Activated naive CD4-positive, alpha-beta T cell treated with anti-CD3 and anti-CD28 coated beads for 36 hours (primary cell): ENCODE data around the gene AP3S1. TPM values are rescaled to one million over a fixed set of nuclear protein-coding genes. Genes with fewer than 3 reads are reported as not detected.
"Not testable (repeated sequence)": the region's sequence is repeated elsewhere in the genome, so short reads cannot be mapped to it uniquely, and the experiment has no call there.

ENCODE experiments used
- CTCF ChIA-PET: fragments of 350-600 bp; sonication (Branson Sonifier 250); formaldehyde crosslinking; loops from one replicate; lab custom pipeline; 2021; ENCODE audit warnings: antibody characterized with exemption; lab: Charles Lee
- DNase-seq: peaks from one replicate; pipeline ENCODE4 v3.0.0-alpha.2; 2020
- H3K27ac Mint-ChIP-seq: one replicate; pipeline ENCODE4 v1.8.0; 2021; ENCODE audit warnings: mild to moderate bottlenecking, mixed read lengths
- H3K27me3 Mint-ChIP-seq: one replicate; pipeline ENCODE4 v1.8.0; 2021; ENCODE audit warnings: low read depth, mixed read lengths
- H3K36me3 Mint-ChIP-seq: one replicate; pipeline ENCODE4 v1.8.0; 2021; ENCODE audit warnings: low read depth, mixed read lengths
- H3K4me1 Mint-ChIP-seq: one replicate; pipeline ENCODE4 v1.8.0; 2021; ENCODE audit warnings: low read depth, mixed read lengths
- H3K4me3 Mint-ChIP-seq: one replicate; pipeline ENCODE4 v1.8.0; 2021; ENCODE audit warnings: mild to moderate bottlenecking, moderate library complexity, mixed read lengths
- H3K9me3 Mint-ChIP-seq: one replicate; pipeline ENCODE4 v1.8.0; 2021; ENCODE audit warnings: mixed read lengths
- intact Hi-C: fragments of 100-400 bp; cut with micrococcal nuclease; formaldehyde crosslinking; loops from one replicate; pipeline ENCODE4 v1.15.1; 2023
- total RNA-seq, 2 experiments: library from RNA; stranded (reverse); gene quantifications; one replicate each; pipeline ENCODE4 v1.2.3, GENCODE V29; 2021

The AP3S1 gene
- total RNA-seq, 2 experiments from 2014 or later = 56.6 to 57.8 TPM

DNA sequence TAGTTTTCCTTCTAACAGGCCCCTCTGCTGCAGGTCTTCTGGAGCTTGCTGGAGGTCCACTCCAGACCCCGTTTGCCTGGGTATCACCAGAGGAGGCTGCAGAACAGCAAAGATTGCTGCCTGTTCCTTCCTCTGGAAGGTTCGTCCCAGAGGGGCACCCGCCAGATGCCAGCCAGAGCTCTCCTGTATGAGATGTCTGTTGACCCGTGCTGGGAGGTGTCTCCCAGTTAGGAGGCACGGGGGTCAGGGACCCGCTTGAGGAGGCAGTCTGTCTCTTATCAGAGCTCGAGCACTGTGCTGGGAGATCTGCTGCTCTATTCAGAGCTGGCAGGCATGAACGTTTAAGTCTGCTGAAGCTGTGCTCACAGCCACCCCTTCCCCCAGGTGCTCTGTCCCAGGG is 40.7 kb downstream of the AP3S1 start:
- peaks cover 34% of the 10 kb centered on the region for H3K36me3 Mint-ChIP-seq
- intact Hi-C loops, H3K9me3 Mint-ChIP-seq, H3K4me1 Mint-ChIP-seq, H3K27ac Mint-ChIP-seq, CTCF ChIA-PET, DNase-seq, H3K4me3 Mint-ChIP-seq, H3K27me3 Mint-ChIP-seq: not testable (repeated sequence)

DNA sequence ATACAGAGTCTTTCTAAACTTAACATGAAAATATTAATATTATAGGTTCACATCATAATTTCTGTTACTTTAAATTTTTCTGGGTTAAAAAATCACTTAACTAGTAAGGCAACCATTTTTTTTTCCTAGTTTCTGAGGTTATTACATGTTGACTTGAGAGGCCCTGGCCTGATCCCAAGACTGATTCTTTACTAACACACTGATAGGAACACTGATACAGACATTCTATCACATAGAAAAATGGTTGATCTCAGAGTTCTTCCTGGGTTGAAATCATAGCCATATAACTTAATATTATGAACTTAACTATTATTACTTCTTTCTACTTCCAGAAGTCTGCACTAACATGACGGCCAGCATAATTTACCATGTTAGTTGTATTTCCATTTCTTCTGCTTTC is 43.0 kb downstream of the AP3S1 start:
- H3K27ac Mint-ChIP-seq = no peak overlapping the region
- no peaks in the 10 kb centered on the region for H3K27me3 Mint-ChIP-seq
- CTCF ChIA-PET = no interaction called here
- H3K4me1 Mint-ChIP-seq = no peaks in the 10 kb centered on the region
- DNase-seq = no peak
- peaks cover 19% of the 10 kb centered on the region for H3K36me3 Mint-ChIP-seq
- intact Hi-C loops = no loop called here
- no peaks in the 10 kb centered on the region for H3K9me3 Mint-ChIP-seq
- H3K4me3 Mint-ChIP-seq = no peak overlapping the region

DNA sequence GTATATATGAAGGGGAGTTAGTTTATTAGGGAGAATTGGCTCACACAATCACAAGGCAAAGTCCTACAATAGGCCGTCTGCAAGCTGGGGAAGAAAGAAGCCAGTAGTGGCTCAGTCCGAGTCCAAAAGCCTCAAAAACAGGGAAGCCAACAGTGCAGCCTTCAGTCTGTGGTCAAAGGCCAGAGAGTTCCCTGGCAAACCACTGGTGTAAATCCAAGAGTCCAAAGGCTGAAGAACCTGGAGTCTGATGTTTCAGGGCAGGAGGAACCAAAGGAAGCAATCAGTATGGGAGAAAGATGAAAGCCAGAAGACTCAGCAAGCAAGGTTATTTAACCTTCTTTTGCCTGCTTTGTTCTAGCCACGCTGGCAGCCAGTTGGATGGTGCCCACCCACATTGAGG is 43.5 kb downstream of the AP3S1 start:
- CTCF ChIA-PET, H3K27ac Mint-ChIP-seq, H3K9me3 Mint-ChIP-seq, DNase-seq, intact Hi-C loops, H3K4me1 Mint-ChIP-seq, H3K27me3 Mint-ChIP-seq, H3K4me3 Mint-ChIP-seq: not testable (repeated sequence)
- H3K36me3 Mint-ChIP-seq = peaks cover 14% of the 10 kb centered on the region

DNA sequence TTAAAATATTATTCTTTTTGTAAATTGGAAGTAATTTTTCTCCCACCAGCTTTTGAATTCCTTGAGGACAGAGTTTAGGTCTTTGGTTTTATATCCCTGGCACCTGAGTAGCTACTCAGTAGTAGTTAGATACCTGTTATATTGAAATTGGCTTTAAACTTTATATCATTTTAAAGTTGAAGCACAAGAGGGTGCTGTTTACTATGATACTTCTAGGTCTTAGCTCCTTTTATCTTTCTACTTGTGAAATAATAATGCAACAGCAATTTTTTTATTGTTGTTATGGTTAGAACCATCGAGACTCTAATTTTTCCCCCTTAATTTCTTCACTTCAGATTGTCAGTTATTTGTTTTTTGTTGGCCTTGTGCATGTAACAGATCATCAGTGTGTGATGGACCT is 46.3 kb downstream of the AP3S1 start:
- H3K9me3 Mint-ChIP-seq = no peaks in the 10 kb centered on the region
- no peak overlapping the region for H3K27ac Mint-ChIP-seq
- H3K4me1 Mint-ChIP-seq = no peaks in the 10 kb centered on the region
- no peak for DNase-seq
- H3K4me3 Mint-ChIP-seq = no peak overlapping the region
- intact Hi-C loops = loop anchor here (1.0 kb wide), 1 partner anchor 180 kb away; no protein-coding TSS in a partner anchor
- CTCF ChIA-PET = no interaction called here
- H3K27me3 Mint-ChIP-seq = no peaks in the 10 kb centered on the region
- H3K36me3 Mint-ChIP-seq = peaks cover 2% of the 10 kb centered on the region

DNA sequence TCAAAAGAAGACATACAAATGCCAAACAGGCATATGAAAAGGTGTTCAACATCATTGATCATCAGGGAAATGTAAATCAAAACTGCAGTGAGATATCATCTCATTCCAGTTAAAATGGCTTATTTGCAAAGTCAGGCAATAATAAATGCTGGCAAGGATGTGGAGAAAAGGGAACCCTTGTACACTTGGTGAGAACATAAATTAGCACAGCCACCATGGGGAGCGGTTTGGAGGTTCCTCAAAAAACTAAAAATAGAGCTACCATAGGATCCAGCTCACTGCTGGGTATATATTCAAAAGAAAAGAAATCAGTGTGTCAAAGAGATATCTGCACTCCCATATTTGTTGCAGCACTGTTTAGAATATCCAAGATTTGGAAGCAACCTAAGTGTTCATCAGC is 50.3 kb downstream of the AP3S1 start:
- no peak overlapping the region for H3K27ac Mint-ChIP-seq
- H3K9me3 Mint-ChIP-seq = no peaks in the 10 kb centered on the region
- intact Hi-C loops = no loop called here
- CTCF ChIA-PET = no interaction called here
- H3K4me3 Mint-ChIP-seq = no peak overlapping the region
- peaks cover 5% of the 10 kb centered on the region for H3K36me3 Mint-ChIP-seq
- no peak for DNase-seq
- H3K4me1 Mint-ChIP-seq = no peaks in the 10 kb centered on the region
- no peaks in the 10 kb centered on the region for H3K27me3 Mint-ChIP-seq

DNA sequence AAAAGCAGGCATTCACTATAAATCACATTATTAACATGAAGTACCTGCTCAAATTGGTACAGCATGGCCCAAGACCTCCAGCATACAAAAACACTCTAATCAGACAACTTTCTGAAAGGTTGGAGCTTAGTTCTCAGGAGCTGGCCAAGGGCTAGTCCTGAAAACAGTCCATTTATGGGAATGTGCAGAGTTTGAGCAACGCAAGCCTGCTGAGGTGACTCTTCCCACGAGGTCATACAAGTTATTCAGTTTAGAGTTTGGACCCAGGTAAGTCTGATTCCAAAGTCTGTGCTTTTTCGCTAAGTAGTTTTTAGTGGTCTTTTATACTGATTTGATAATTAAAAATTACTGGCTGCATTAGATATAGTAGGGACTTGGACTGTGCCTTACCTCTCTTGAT is 52.6 kb downstream of the AP3S1 start:
- CTCF ChIA-PET = no interaction called here
- H3K27me3 Mint-ChIP-seq = no peaks in the 10 kb centered on the region
- no peaks in the 10 kb centered on the region for H3K4me1 Mint-ChIP-seq
- no peaks in the 10 kb centered on the region for H3K9me3 Mint-ChIP-seq
- H3K27ac Mint-ChIP-seq = no peak overlapping the region
- no peak for DNase-seq
- intact Hi-C loops = no loop called here
- H3K36me3 Mint-ChIP-seq = peaks cover 17% of the 10 kb centered on the region
- no peak overlapping the region for H3K4me3 Mint-ChIP-seq

DNA sequence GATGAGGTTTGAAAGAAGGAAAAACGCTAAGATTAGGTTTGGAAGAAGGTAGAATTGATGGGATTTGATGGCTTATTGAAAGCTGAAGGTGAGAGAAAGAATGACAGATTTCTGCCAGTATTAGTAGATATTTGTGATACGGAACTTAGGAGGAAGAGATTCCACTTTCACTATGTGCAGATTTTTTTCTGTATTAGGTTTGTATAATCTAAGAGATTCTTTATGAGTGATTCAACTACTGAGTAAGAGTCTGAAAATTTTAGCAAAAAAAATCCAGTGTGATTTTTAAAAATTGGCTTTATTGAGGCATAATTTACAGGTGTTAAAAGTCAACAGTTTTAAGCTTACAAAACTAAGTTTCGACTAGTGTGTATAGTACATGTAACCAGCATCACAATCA is 54.1 kb downstream of the AP3S1 start:
- CTCF ChIA-PET = no interaction called here
- H3K36me3 Mint-ChIP-seq = peaks cover 17% of the 10 kb centered on the region

DNA sequence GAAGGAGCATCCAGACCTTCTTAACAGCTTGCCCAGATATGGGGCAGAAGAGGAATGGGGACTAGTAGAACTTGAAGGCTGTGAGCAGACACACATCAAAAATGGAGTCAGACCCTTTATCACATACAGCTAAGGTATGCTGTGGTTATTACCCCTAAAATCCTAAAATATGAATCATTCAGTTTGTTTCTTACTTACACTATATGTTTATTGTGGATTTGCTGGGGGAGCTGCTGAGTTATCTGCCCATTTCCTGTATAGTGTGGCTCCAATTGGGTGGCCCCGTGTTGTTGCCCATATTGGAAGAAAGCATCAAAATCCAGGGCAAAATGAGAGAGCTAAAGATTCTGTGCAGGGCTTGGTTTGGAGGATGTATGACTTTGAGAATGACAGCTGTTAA is 56.9 kb downstream of the AP3S1 start:
- Mint-ChIP-seq H3K36me3 (peaks cover 17% of the 10 kb centered on the region), H3K27ac (no peak overlapping the region), H3K27me3 (no peaks in the 10 kb centered on the region), H3K9me3 (no peaks in the 10 kb centered on the region), H3K4me3 (no peak overlapping the region), H3K4me1 (no peaks in the 10 kb centered on the region)
- intact Hi-C loops = no loop called here
- no peak for DNase-seq
- CTCF ChIA-PET = no interaction called here

More for the DNA sequence above, 54.1 kb downstream of the AP3S1 start:
- intact Hi-C loops = no loop called here
- Mint-ChIP-seq H3K9me3 (no peaks in the 10 kb centered on the region), H3K4me3 (no peak overlapping the region), H3K27ac (no peak overlapping the region), H3K27me3 (no peaks in the 10 kb centered on the region), H3K4me1 (no peaks in the 10 kb centered on the region)
- DNase-seq = no peak

DNA sequence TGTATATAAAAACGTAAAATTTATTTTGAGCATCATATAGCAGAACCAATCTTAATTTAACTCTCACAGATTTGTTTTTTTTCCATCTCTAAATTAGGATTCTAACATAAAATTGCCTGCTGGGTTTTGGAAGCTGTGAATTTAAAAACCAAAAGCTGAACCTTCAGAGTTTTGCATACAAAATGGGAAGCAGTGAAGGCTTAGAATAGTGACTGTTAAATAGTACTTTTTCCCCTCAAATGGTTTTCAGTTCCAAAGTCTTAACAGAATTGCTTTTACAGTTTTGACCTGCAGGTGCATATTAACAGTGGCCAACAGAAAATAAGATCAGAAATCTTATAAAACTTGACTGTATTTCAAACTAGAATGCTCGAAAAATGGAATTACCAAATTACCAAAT is 65.4 kb downstream of the AP3S1 start:
- no peak overlapping the region for H3K27ac Mint-ChIP-seq
- CTCF ChIA-PET = interaction anchor here (1.0 to 1.1 kb wide), 2 partner anchors 8 to 163 kb away, joined by 3 to 4 read pairs; no protein-coding TSS in a partner anchor
- H3K27me3 Mint-ChIP-seq = no peaks in the 10 kb centered on the region
- H3K4me1 Mint-ChIP-seq = no peaks in the 10 kb centered on the region
- DNase-seq = no peak
- no peaks in the 10 kb centered on the region for H3K36me3 Mint-ChIP-seq
- no peaks in the 10 kb centered on the region for H3K9me3 Mint-ChIP-seq
- H3K4me3 Mint-ChIP-seq = no peak overlapping the region
- intact Hi-C loops = no loop called here

DNA sequence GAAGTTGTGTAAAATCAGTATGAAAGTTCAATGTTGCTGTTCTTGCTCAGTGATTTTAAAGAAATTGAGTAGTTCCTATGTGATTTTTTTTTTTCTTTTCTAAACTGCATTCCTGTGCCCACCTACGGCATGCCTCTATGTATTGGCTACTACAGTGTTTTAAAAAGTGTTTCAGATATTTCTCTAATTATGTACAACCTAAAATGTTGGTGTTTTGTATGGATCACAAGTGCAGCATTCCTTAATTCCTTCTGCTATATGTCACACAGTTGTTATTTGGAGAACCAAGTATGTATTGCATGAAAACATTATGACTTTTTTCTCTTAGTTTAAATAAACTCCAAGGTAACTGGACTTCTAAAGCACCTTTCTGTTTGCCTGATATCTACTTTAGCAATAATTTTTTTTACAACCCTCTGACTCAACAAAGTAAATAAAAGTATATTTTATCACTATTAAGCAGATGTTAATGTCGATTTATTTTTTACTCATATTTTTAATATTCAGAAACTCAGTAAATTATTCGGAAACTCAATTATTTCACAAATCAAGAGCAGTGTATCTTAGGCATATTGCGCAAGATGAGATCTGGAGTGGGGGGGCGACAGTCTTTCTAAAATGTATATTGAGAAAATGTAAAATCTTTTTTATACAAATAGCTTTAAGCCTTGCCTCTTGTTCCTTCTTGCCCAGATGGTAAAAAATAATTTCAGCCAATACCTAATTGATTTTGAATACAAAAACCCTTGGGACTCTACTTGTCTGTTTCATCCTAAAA is 72.1 kb downstream of the AP3S1 start:
- DNase-seq, H3K27ac Mint-ChIP-seq, H3K4me3 Mint-ChIP-seq, H3K27me3 Mint-ChIP-seq, H3K36me3 Mint-ChIP-seq, H3K9me3 Mint-ChIP-seq, CTCF ChIA-PET, H3K4me1 Mint-ChIP-seq, intact Hi-C loops: not testable (repeated sequence)

DNA sequence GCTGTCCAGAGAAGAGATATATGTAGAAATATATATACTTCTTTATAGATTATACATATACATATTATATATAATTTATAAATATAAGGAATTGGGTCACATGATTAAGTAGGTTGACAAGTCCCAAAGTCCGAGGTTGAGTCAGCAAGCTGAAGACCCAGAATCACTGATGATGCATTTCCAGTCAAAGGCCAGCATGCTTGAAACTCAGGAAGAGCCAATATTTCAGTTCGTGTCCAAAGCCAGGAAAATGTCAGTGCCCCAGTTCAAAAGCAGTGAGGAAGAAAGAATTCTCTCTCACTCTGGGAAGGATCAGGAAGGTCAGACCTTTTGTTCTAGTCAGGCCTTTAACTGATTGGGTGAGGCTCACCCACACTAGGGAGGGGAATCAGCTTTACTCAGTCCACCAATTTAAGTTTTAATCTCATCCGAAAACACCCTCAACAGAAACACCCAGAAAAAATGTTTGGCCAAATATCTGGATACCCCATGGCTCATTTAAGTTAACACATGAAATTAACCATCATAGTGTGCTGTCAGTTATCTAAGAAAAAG is 78.5 kb downstream of the AP3S1 start:
- Mint-ChIP-seq H3K36me3 (no peaks in the 10 kb centered on the region), H3K9me3 (no peaks in the 10 kb centered on the region), H3K4me1 (no peaks in the 10 kb centered on the region), H3K27ac (no peak overlapping the region), H3K4me3 (no peak overlapping the region), H3K27me3 (no peaks in the 10 kb centered on the region)
- intact Hi-C loops = no loop called here
- CTCF ChIA-PET = no interaction called here
- no peak for DNase-seq

DNA sequence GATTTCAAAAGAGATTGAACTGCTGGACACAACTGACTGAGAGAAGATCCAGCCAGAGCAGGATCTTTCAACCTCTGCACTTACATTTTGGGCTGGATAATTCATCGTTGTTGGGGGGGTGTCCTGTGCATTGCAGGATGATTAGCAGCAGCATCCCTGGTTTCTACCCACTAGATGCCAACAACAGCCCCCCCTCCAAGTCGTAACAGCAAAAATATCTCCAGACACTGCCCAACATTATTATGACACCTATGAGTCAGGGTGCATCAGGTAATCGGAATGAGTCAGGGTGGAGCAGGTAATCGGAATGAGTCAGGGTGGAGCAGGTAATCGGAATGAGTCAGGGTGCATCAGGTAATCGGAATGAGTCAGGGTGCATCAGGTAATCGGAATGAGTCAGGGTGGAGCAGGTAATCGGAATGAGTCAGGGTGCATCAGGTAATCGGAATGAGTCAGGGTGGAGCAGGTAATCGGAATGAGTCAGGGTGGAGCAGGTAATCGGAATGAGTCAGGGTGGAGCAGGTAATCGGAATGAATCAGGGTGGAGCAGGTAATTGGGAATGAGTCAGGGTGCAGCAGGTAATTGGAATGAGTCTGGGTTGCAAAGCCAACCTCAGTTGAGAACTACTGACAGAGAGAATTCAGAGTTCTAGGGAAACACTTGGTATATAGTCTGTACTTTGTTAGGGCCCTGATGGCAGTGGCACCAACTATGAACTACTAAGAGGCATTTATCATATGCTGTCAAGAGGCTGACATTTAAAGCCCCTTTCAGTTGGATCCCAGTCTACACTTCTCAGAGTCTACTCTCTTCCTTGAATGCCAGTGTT is 87.1 kb downstream of the AP3S1 start:
- H3K27me3 Mint-ChIP-seq, CTCF ChIA-PET, H3K27ac Mint-ChIP-seq, H3K4me3 Mint-ChIP-seq, intact Hi-C loops, H3K36me3 Mint-ChIP-seq, H3K4me1 Mint-ChIP-seq, H3K9me3 Mint-ChIP-seq, DNase-seq: not testable (repeated sequence)
